Activated T-cell treated with anti-CD3 and anti-CD28 coated beads for 24 hours (primary cell): ENCODE results near the gene AARS2.
"Not testable (repeated sequence)": the region's sequence is repeated elsewhere in the genome, so short reads cannot be mapped to it uniquely, and the experiment has no call there.

ENCODE experiments used
- DNase-seq: peaks from one replicate; pipeline ENCODE4 v3.0.0-alpha.2; 2020; ENCODE audit warnings: low read depth

AARS2 gene

GRCh38 chr6:44312901-44313788, at the start of gene AARS2:
Gene AARS2, minus strand, starts transcription at chr6:44313347. Its CDS starts 24 bp downstream, at chr6:44313323.
- DNase-seq, result peak; percentile 90

- DNase-seq, result no peak
Observed at GRCh38 chr6:44361947-44362346, 48.8 kb upstream of the AARS2 start.

GRCh38 chr6:44359973-44360372, 46.8 kb upstream of the AARS2 start:
- DNase-seq, result no peak

GRCh38 chr6:44356487-44356886, 43.3 kb upstream of the AARS2 start:
- DNase-seq, result no peak

GRCh38 chr6:44355640-44356039, 42.5 kb upstream of the AARS2 start:
- DNase-seq, result no peak

- DNase-seq, result no peak
Observed at GRCh38 chr6:44353336-44353735, 40.2 kb upstream of the AARS2 start.

- no peak for DNase-seq
Observed at GRCh38 chr6:44352259-44352658, 39.1 kb upstream of the AARS2 start.

GRCh38 chr6:44350650-44350994, 37.5 kb upstream of the AARS2 start:
- DNase-seq, result not testable (repeated sequence)

GRCh38 chr6:44349904-44350649, 36.9 kb upstream of the AARS2 start:
- no peak for DNase-seq

- DNase-seq, result not testable (repeated sequence)
Observed at GRCh38 chr6:44346818-44347217, 33.7 kb upstream of the AARS2 start.

- no peak for DNase-seq
Observed at GRCh38 chr6:44342489-44342888, 29.3 kb upstream of the AARS2 start, which contains the start of gene SPATS1. Gene SPATS1, plus strand, starts transcription at chr6:44342650. Its CDS starts 446 bp downstream, at chr6:44343096.

GRCh38 chr6:44342052-44342451, 28.9 kb upstream of the AARS2 start:
- DNase-seq, result no peak

- DNase-seq, result no peak
Observed at GRCh38 chr6:44341095-44341890, 28.1 kb upstream of the AARS2 start.

GRCh38 chr6:44339763-44340625, 26.8 kb upstream of the AARS2 start:
- no peak for DNase-seq

GRCh38 chr6:44339301-44339700, 26.2 kb upstream of the AARS2 start:
- DNase-seq, result no peak

GRCh38 chr6:44338228-44339122, 25.3 kb upstream of the AARS2 start:
- peak; percentile 63 for DNase-seq

- DNase-seq, result no peak
Observed at GRCh38 chr6:44335631-44336030, 22.5 kb upstream of the AARS2 start.

GRCh38 chr6:44333942-44334341, 20.8 kb upstream of the AARS2 start:
- DNase-seq, result no peak

GRCh38 chr6:44333273-44333919, 20.2 kb upstream of the AARS2 start:
- no peak for DNase-seq

GRCh38 chr6:44332585-44332984, 19.4 kb upstream of the AARS2 start:
- DNase-seq, result no peak
